GM21528 (cell line): ENCODE data around the gene SCN5A.

Experiments
- ATAC-seq: cut with Tn5 transposase; IDR thresholded peaks from one replicate; pipeline ENCODE4 v1.9.1; 2021; ENCODE audit warnings: mild to moderate bottlenecking, moderate library complexity; ENCODE audit not compliant: unreplicated experiment, low FRiP score

SCN5A gene

GRCh38 chr3:38649500-38650247, at the start of gene SCN5A:
TSS of gene SCN5A (minus strand) at chr3:38649687. CDS start at chr3:38633307, 16,380 bp downstream.
- no peak for ATAC-seq

- no peak for ATAC-seq
Measured at GRCh38 chr3:38698760-38699159, 49.3 kb upstream of the SCN5A start.

DNA sequence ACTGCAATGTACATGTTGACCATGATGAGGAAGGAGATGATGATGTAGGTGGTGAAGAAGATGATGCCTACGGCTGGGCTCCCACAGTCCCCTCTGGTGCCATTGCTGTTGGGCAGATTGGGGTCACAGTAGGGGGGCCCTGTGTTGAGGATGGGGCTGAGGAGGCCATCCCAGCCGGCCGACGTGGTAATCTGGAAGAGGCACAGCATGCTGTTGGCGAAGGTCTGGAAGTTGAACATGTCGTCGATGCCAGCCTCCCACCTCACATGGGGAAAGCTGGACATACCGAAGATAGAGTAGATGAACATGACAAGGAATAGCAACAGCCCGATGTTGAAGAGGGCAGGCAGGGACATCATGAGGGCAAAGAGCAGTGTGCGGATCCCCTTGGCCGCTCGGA, 48.6 kb upstream of the SCN5A start:
- ATAC-seq: no peak

- no peak for ATAC-seq
Measured at GRCh38 chr3:38696034-38696433, 46.5 kb upstream of the SCN5A start.

GRCh38 chr3:38690185-38690584, 40.7 kb upstream of the SCN5A start:
- ATAC-seq: no peak

DNA sequence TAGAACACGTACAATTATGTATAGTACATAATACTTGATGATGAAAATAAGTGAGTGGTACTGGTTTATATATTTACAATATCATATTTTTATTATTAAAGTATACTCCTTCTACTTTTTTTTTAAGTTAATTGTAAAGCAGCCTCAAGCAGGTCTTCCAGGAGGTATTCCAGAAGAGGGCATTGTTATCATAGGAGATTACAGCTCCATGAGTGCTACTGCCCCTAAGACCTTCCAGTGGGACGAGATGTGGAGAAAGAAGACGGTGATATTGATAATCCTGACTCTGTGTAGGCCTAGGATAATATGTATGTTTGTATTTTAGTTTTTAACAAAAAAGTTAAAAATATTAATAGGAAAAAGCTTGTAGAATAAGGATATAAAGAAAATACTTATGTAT, 40.3 kb upstream of the SCN5A start:
- no peak for ATAC-seq

DNA sequence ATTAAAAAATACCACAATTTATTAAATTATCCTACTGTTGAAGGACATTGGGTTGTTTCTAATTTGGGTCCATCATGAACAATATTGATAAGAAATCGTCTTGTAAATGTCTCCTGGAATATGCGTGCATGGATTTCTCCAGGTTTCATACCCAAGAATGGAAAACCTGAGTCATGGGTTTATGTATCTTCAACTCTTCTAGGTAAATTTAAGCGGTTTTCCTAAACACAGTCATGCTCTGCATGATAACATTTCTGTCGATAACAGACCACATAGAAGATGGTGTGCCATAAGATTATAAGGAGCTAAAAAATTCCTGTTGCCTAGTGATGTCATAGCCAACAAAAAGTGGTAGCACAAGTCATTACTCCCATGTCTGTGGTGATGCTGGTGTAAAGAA, 39.9 kb upstream of the SCN5A start:
- no peak for ATAC-seq

GRCh38 chr3:38687321-38687720, 37.8 kb upstream of the SCN5A start:
- ATAC-seq: no peak

- no peak for ATAC-seq
Measured at GRCh38 chr3:38684546-38684945, 35.1 kb upstream of the SCN5A start.

DNA sequence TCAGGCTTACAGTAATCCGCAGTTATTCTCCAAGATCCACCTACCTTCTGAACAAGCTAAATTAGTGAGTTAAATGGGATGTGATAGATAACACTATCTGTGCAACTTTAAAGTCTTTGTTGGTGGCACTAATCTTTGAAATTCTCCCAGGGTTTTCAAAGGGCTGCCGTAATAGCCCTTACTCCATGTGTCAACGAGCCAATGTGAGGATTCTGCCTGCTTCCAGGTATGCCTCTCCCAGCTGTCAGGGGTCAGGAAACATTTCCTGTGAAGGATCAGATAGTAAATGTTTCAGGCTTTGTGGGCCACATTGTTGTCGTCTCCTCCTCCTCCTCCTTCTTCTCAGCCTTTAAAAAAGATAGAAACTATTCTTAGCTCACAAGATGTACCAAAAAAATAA, 20.2 kb upstream of the SCN5A start:
- no peak for ATAC-seq

GRCh38 chr3:38662544-38662943, 13.1 kb upstream of the SCN5A start:
- ATAC-seq: no peak

DNA sequence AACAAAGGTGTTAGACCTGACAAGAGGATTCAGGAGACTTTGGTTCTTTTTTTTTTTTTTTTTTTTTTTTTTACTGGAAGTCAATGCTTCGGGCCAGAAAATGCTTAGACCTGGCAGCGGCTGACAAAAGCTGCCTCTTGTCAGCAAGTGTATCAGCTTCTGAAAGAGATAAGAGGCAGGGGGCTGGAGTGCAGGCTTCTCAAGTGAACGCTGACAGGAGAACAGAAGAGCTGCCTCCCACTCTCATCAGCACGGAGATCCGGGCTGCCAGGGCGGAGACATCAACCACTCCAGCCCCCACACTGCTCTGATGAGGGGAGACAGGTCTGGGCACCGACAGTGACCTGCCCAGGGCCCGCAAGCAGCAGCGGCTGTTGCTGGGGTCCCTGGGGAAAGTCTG, 9.4 kb upstream of the SCN5A start:
- ATAC-seq: no peak

GRCh38 chr3:38657369-38657768, 7.9 kb upstream of the SCN5A start:
- no peak for ATAC-seq

DNA sequence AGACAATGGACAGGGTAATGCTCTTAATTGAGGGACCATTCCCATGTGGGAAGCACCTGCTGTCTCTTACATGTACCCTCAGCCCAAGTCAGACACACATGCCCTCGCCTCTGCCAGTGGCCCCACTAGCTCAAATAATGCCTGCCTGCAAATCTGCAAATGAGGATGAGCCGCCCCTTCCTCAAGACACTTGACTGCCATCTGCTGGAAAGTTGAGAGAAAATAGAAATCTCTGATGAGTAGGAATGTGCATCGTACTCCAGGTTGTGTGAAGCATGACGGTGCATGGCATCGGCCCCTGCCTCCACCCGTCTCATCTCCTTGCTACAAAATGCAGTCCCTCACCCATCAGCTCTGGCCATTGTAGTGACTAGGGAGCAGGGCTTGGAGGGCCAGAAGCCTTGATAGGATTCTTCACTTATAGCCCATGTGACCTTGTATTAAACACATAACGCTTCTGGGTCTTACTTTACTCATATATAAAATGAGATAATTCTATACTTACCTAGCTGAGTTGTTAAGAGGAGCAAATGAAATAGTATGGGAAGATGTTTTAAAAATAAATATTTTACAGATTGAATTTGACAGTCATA, 6.3 kb upstream of the SCN5A start:
- ATAC-seq: no peak

GRCh38 chr3:38653685-38654537, 4.4 kb upstream of the SCN5A start:
- ATAC-seq: no peak

DNA sequence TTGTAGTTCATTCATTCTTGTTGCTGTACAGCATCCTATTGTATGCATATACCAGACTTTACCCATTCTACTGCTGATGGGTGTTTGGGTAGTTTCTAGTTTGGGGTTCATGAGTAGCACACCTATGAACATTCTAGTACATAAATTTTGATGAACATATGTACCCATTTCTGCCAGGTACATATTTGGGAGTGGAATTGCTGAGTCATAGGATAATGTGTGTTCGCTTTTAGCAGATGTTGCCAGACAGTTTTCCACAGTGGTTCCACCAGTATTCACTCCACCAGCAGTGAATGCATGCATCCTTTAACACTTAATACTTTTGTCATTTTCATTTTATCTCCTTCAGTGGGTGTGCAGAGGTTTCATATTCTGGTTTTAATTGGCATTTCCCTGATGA, 3.4 kb upstream of the SCN5A start:
- ATAC-seq: no peak

- ATAC-seq: peak; percentile 75
Measured at GRCh38 chr3:38651153-38651789, 1.8 kb upstream of the SCN5A start.

DNA sequence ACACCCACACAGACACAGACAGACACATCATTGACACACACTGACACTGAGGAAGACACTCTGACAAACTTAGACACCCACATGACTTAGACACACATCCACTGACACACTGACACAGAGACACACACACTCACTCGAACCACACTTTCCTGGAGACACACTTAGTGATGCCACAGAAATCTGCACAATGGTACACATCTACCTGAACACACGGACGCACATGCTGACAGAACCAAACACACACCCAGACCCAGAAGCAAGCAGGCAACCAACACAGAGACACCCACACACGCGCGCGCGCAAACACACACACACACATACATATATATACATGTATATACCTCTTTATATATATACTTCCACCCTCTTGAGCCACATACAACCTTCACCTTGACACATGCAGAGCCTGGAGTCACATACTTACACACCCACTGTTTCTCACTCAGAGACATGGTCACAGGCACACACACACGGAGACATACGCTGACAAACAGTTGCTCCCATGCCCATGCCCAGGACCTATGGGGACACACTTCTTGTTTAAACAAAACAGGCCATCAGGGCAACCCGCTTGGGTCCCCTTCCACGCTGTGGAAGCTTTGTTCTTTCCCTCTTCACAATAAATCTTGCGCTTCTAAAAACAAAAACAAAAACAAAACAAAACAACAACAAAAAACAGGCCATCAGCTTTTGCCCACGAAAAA, 913 bp upstream of the SCN5A start:
- ATAC-seq: no peak

- ATAC-seq: no peak
Measured at GRCh38 chr3:38648659-38649499, 608 bp downstream of the SCN5A start.
